Liver (tissue), 3 donors: Measurements from ENCODE around the gene APOOL.

Experiments
- TAF1 ChIP-seq: conservative IDR thresholded peaks from 2 replicates; pipeline ENCODE4 v1.6.1; 2016; ENCODE audit warnings: antibody characterized with exemption, mild to moderate bottlenecking
- TF ChIP-seq, protein P1 (sequence below): fragments of 150-350 bp; IDR thresholded peaks from 2 replicates; pipeline ENCODE4 v1.5.1; 2017; ENCODE audit warnings: improper control_type of control experiment, low read depth, low read length; ENCODE audit not compliant: missing input control
- donor health status: healthy.
- donor health status: healthy.

DNA sequence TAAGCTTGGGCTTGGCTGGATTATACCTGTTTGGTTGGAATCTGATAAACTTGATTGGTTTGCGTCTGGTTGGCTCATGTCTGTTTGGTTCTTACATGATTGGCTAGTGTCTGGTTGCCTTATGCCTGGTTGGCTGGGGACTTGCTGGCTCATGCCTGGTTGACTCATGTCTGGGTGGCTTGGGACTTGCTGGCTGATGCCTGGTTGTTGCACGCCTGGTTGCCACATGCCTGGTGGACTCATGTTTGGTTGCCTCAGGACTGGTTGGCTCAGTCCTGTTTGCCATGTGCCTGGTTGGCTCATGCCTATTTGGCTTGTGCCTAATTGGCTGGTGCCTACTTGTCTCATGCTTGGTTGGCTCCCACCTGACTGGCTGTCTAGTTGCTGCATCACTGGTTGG lies 104.5 kb downstream of the APOOL start:
- TF ChIP-seq, protein P1, sequence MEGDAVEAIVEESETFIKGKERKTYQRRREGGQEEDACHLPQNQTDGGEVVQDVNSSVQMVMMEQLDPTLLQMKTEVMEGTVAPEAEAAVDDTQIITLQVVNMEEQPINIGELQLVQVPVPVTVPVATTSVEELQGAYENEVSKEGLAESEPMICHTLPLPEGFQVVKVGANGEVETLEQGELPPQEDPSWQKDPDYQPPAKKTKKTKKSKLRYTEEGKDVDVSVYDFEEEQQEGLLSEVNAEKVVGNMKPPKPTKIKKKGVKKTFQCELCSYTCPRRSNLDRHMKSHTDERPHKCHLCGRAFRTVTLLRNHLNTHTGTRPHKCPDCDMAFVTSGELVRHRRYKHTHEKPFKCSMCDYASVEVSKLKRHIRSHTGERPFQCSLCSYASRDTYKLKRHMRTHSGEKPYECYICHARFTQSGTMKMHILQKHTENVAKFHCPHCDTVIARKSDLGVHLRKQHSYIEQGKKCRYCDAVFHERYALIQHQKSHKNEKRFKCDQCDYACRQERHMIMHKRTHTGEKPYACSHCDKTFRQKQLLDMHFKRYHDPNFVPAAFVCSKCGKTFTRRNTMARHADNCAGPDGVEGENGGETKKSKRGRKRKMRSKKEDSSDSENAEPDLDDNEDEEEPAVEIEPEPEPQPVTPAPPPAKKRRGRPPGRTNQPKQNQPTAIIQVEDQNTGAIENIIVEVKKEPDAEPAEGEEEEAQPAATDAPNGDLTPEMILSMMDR = no peak
- no peak for TF ChIP-seq TAF1
